ENCODE data around the gene PCLO.

DNA sequence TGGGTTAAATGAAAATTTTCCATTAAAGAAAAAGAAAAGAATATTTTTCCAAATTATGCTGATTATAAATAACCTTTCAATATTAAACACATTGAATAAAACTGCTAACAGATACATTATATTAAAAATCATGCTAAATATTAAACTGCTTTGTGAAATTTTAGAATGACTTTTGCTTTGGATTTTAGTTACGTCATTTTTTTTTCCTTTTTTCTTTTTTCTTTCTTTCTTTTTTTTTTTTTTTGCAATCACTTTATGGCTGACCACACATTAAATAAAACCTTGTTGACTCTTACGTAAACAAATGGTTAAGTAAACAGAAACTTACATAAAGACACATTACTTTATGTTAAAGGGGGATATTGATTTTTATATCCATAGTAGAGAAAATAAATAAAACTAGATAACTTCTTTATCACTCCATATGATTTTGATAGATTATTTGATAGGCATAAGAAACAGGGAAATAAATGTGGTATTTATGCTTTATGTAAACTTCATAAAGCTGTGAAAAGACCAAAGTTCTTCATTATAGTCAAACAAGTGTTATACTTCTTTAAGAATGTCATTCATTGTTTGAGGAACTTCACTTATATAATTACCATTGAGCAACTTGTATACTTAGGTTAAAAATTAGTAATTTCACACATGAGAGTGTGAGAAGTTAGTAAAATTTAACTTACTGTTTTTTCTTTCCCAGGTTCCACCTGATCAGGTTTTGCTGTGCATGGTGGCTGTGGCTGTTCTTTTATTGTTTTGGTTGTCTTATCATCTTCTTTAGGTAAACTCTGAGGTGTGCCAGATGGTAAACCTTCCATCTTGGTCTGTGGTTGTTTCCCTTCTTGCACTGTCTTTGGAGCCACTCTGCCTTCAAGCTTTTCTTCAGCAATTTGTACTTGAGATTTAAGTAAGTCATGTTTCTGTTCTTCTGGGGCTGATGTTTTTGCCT lies 197.3 kb downstream of the PCLO start:
- TF ChIP-seq SIN3A (IDR thresholded peaks at IDR 0.05; ENCODE audit: borderline replicate concordance in 2 of 2, control insufficient read depth in 1 of 2, low read depth in 2 of 2, low read length in 2 of 2) (no peak), POLR2A (conservative IDR thresholded peaks at IDR 0.05) (no peak), POLR2AphosphoS5 (IDR thresholded peaks at IDR 0.05; ENCODE audit: control insufficient read depth, insufficient read depth, low read depth, low read length) (no peak), TOE1 (IDR thresholded peaks at IDR 0.05; ENCODE audit: borderline replicate concordance) (no peak), TOE1 (CRISPR knock-in tag; IDR thresholded peaks at IDR 0.05; ENCODE audit: borderline replicate concordance, low read depth) (no peak), ZNF561 (CRISPR knock-in tag; conservative IDR thresholded peaks at IDR 0.05) (no peak), TEAD4 (IDR thresholded peaks at IDR 0.05; ENCODE audit: low read length) (no peak), TEAD4 (CRISPR knock-in tag; IDR thresholded peaks at IDR 0.05; ENCODE audit: borderline replicate concordance) (no peak), RAD51 (IDR thresholded peaks at IDR 0.05; ENCODE audit: borderline replicate concordance, low read depth) (no peak), XRCC3 (IDR thresholded peaks at IDR 0.05) (no peak), SMC3 (conservative IDR thresholded peaks at IDR 0.05; ENCODE audit: insufficient read depth, low read depth, low read length) (no peak), ZNF583 (CRISPR knock-in tag; IDR thresholded peaks at IDR 0.05) (no peak)
